ENCODE data around the gene RASA4B. TPM values are rescaled to one million over a fixed set of nuclear protein-coding genes. Genes with fewer than 3 reads are reported as not detected.

RASA4B gene
- total RNA-seq, 1 donor from 2014 or later, result 0.79 TPM

GRCh38 chr7:102445674-102446071 is 71.9 kb downstream of the RASA4B start:
- FAIRE-seq (no peak), DNase-seq (ENCODE audit: low read depth) (no peak)
- Histone ChIP-seq H3K27me3 (ENCODE audit: control insufficient read depth, insufficient read depth, low read length) (no peaks in the 10 kb centered on the region), H3K4me3 (ENCODE audit: low read depth, low read length) (no peak overlapping the region), H3K36me3 (ENCODE audit: control insufficient read depth, insufficient read depth, low read length) (no peaks in the 10 kb centered on the region)
- TF ChIP-seq CTCF (IDR thresholded peaks at IDR 0.05; ENCODE audit: insufficient read depth, low read length, severe bottlenecking), result no peak

- DNase-seq (ENCODE audit: low read depth) (no peak), FAIRE-seq (no peak)
- no peaks in the 10 kb centered on the region for H3K36me3 ChIP-seq (ENCODE audit: control insufficient read depth, insufficient read depth, low read length)
- TF ChIP-seq CTCF (IDR thresholded peaks at IDR 0.05; ENCODE audit: insufficient read depth, low read length, severe bottlenecking), result no peak
- H3K4me3 ChIP-seq (ENCODE audit: low read depth, low read length), result no peak overlapping the region
- no peaks in the 10 kb centered on the region for H3K27me3 ChIP-seq (ENCODE audit: control insufficient read depth, insufficient read depth, low read length)
Observed at GRCh38 chr7:102444961-102445673, 72.5 kb downstream of the RASA4B start.

- no peak overlapping the region for H3K4me3 ChIP-seq (ENCODE audit: low read depth, low read length)
- DNase-seq (ENCODE audit: low read depth) (peak; percentile 77), FAIRE-seq (no peak)
- no peaks in the 10 kb centered on the region for H3K36me3 ChIP-seq (ENCODE audit: control insufficient read depth, insufficient read depth, low read length)
- no peaks in the 10 kb centered on the region for H3K27me3 ChIP-seq (ENCODE audit: control insufficient read depth, insufficient read depth, low read length)
- peak; percentile 12 for TF ChIP-seq CTCF (IDR thresholded peaks at IDR 0.05; ENCODE audit: insufficient read depth, low read length, severe bottlenecking)
Observed at GRCh38 chr7:102439963-102440795, 77.4 kb downstream of the RASA4B start.

GRCh38 chr7:102436118-102436517 is 81.5 kb downstream of the RASA4B start:
- no peaks in the 10 kb centered on the region for H3K27me3 ChIP-seq (ENCODE audit: control insufficient read depth, insufficient read depth, low read length)
- FAIRE-seq (no peak), DNase-seq (ENCODE audit: low read depth) (no peak)
- H3K36me3 ChIP-seq (ENCODE audit: control insufficient read depth, insufficient read depth, low read length), result no peaks in the 10 kb centered on the region
- H3K4me3 ChIP-seq (ENCODE audit: low read depth, low read length), result no peak overlapping the region
- TF ChIP-seq CTCF (IDR thresholded peaks at IDR 0.05; ENCODE audit: insufficient read depth, low read length, severe bottlenecking), result no peak

- DNase-seq (ENCODE audit: low read depth) (no peak), FAIRE-seq (no peak)
- Histone ChIP-seq H3K36me3 (ENCODE audit: control insufficient read depth, insufficient read depth, low read length) (no peaks in the 10 kb centered on the region), H3K4me3 (ENCODE audit: low read depth, low read length) (peak overlapping the region; percentile 55), H3K27me3 (ENCODE audit: control insufficient read depth, insufficient read depth, low read length) (no peaks in the 10 kb centered on the region)
- TF ChIP-seq CTCF (IDR thresholded peaks at IDR 0.05; ENCODE audit: insufficient read depth, low read length, severe bottlenecking), result no peak
Observed at GRCh38 chr7:102434039-102434486, 83.5 kb downstream of the RASA4B start.
